Testis (tissue), 2 donors: ENCODE measurements around the gene ANKRD16.

ENCODE experiments used
- CTCF ChIP-seq, 3 experiments: fragments of 450-650 bp in 2 of 3; fragments of 200-600 bp in 1 of 3; sonication (generic) in 1 of 3; IDR thresholded peaks; one replicate each; pipeline ENCODE4 v1.5.1; 2016 to 2019; ENCODE audit warnings: antibody characterized with exemption in 3 of 3, mild to moderate bottlenecking in 2 of 3, moderate library complexity in 1 of 3
- POLR2A ChIP-seq: fragments of 450-650 bp; IDR thresholded peaks from one replicate; pipeline ENCODE4 v1.6.1; 2017; ENCODE audit warnings: antibody characterized with exemption, mild to moderate bottlenecking, moderate library complexity

- TF ChIP-seq CTCF (IDR thresholded peaks at IDR 0.05) (no peak), POLR2A (no peak)
Observed at GRCh38 chr10:5888351-5888750, 1.3 kb downstream of the ANKRD16 start.
